Activated CD8-positive, alpha-beta memory T cell treated with anti-CD3 and anti-CD28 coated beads, Interleukin-2, amount 10 ng/mL, durations not matched to agents 7 days and 5 days (primary cell): Measurements from ENCODE around the gene ADM5. TPM values are rescaled to one million over a fixed set of nuclear protein-coding genes. Genes with fewer than 3 reads are reported as not detected.

Source experiments
- ATAC-seq: fragments of 150-1000 bp; cut with Tn5 transposase; one replicate; pipeline ENCODE4 v1.10.0; 2021; ENCODE audit warnings: moderate library complexity
- CTCF ChIA-PET: fragments of 350-600 bp; sonication (Branson Sonifier 250); formaldehyde crosslinking; loops from one replicate; lab custom pipeline; 2021; ENCODE audit warnings: antibody characterized with exemption; lab: Charles Lee
- DNase-seq: peaks from one replicate; pipeline ENCODE4 v3.0.0-alpha.2; 2020
- H3K27ac Mint-ChIP-seq: one replicate; pipeline ENCODE4 v1.8.0; 2021; ENCODE audit warnings: mild to moderate bottlenecking, mixed read lengths
- H3K27me3 Mint-ChIP-seq: one replicate; pipeline ENCODE4 v1.8.0; 2021; ENCODE audit warnings: mixed read lengths
- H3K36me3 Mint-ChIP-seq: one replicate; pipeline ENCODE4 v1.8.0; 2021; ENCODE audit warnings: mild to moderate bottlenecking, mixed read lengths
- H3K4me1 Mint-ChIP-seq: one replicate; pipeline ENCODE4 v1.8.0; 2021; ENCODE audit warnings: mixed read lengths
- H3K4me3 Mint-ChIP-seq: one replicate; pipeline ENCODE4 v1.8.0; 2021; ENCODE audit warnings: mild to moderate bottlenecking, moderate library complexity, mixed read lengths
- H3K9me3 Mint-ChIP-seq: one replicate; pipeline ENCODE4 v1.8.0; 2022; ENCODE audit warnings: low read depth, mixed read lengths
- total RNA-seq, 2 experiments: library from RNA; stranded (reverse); gene quantifications; one replicate each; pipeline ENCODE4 v1.2.3, GENCODE V29; 2021

The ADM5 gene
- total RNA-seq, 2 experiments from 2014 or later, result 2.7 to 3.5 TPM

DNA sequence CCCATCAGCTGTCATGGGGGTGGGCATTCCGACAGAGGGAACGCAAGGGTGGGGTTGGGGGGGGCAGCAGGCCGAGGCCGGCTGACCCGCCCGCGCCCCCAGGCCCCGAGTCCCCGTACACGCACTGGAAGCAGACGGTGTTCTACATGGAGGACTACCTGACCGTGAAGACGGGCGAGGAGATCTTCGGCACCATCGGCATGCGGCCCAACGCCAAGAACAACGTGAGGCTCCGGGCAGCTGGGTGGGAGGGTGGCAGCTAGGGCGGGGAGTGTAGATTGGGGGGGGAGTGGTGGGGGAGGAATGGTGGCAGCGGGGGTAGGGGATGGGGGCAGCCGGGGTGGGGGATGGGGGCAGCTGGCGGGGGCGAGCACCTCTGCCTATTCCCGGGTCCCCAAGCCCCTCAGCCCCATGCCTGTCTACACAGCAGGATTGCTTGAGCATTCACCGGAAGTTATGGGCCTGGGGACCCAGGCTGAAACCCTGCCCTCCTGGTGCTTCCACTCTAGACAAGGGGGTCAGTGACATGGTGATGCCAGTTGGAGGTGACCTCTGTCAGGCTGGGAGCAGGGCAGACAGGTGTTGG, 2.8 kb upstream of the ADM5 start:
- CTCF ChIA-PET, result no interaction called here
- Mint-ChIP-seq H3K4me1 (peaks cover 30% of the 10 kb centered on the region), H3K4me3 (no peak overlapping the region), H3K27me3 (peaks cover 14% of the 10 kb centered on the region), H3K27ac (no peak overlapping the region), H3K36me3 (peaks cover 26% of the 10 kb centered on the region), H3K9me3 (no peaks in the 10 kb centered on the region)
- ATAC-seq (no peak), DNase-seq (no peak)

DNA sequence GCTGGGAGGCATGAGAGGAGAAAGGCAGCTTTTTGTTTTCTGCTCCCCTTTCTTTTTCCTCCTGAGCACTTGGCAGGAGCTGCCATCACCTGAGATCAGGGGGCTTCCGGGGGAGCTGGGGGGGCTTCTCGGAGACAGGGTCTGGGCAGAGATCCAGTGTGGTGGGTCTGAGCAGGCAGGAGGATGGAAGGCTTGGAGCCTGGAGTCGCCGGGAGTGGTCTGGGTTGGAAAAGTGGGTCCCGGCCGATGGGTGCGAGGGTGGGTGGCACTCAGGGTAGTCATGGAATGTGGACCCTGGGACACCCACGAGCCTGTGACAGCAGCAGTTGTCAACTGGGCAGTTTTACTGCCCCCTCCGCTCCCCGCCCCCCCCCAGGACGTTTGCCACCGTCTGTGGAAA, 2.2 kb upstream of the ADM5 start:
- CTCF ChIA-PET, result interaction anchor here (1.2 kb wide), 1 partner anchor 8 kb away, joined by 3 read pairs; no protein-coding TSS in a partner anchor

DNA sequence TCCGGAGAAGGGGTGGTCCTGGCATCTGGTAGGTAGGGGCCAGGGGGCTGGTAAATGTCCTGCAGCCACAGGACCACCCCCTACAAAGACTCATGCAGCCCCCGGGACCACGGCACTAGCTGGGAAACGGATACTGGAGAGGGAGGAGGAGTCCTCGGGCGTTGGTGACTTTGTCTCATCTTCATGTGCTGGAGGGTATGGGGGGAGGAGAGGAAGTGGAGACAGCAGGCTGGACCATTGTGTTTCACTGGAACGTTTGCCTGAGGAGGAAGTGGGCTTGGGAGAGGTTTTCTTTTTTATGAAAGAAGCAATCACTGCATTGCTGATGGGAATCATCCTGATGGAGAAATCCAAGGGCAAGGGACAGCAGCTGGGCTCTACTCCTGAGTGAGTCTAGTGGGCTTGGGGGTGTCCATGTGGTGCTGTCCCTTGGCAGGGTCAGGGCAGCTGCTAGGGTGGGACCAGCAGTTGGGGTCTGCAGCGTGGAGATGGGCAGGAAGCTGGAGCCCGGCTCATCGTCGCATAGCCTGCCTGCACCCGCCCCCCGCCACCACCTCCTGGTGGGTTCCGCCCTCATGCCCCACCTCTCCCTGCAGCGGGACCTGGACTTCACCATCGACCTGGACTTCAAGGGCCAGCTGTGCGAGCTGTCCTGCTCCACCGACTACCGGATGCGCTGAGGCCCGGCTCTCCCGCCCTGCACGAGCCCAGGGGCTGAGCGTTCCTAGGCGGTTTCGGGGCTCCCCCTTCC, 1.7 kb upstream of the ADM5 start:
- DNase-seq (no peak), ATAC-seq (no peak)
- no peak overlapping the region for H3K27ac Mint-ChIP-seq
- peaks cover 18% of the 10 kb centered on the region for H3K36me3 Mint-ChIP-seq
- H3K27me3 Mint-ChIP-seq, result peaks cover 22% of the 10 kb centered on the region
- no peaks in the 10 kb centered on the region for H3K9me3 Mint-ChIP-seq
- H3K4me3 Mint-ChIP-seq, result no peak overlapping the region
- H3K4me1 Mint-ChIP-seq, result peaks cover 21% of the 10 kb centered on the region
- CTCF ChIA-PET, result interaction anchor here (0.5 to 1.2 kb wide), 2 partner anchors 8 to 65 kb away, joined by 3 read pairs; no protein-coding TSS in a partner anchor

More for the DNA sequence above, 2.2 kb upstream of the ADM5 start:
- Mint-ChIP-seq H3K4me3 (no peak overlapping the region), H3K36me3 (peaks cover 22% of the 10 kb centered on the region), H3K27ac (no peak overlapping the region), H3K27me3 (peaks cover 17% of the 10 kb centered on the region), H3K4me1 (peaks cover 26% of the 10 kb centered on the region), H3K9me3 (no peaks in the 10 kb centered on the region)
- ATAC-seq (no peak), DNase-seq (no peak)

DNA sequence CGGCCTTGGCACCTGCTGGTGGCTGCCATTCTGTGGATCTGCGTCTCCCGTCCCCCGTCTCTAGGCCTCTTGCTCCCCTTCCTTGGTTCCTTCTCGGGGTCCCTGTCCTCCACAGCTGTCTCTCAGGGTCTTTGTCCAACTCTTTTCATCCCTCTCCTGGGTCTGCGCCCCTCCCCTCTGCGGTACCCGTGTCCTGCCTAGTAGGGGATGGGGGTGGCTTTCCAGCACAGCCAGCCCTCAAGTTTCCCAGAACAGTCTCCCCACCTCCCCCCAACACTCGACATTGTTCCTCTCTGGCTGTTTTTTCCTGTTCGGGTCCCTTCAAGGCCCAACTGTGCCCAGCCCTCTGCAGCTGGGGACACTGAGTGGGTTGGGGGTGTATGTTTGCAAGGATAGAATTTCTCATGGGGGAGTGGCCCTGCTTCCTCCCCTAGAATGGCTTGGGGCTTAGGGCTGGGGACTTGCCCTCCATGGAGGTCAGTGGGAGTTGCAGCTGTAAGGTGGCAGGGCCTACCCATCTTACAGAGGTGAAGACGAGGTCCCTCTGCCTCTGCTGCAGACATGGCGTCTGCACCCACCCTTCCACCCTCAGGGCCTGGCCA, 762 bp upstream of the ADM5 start:
- Mint-ChIP-seq H3K27ac (no peak overlapping the region), H3K27me3 (peaks cover 22% of the 10 kb centered on the region), H3K4me3 (no peak overlapping the region), H3K36me3 (peaks cover 13% of the 10 kb centered on the region), H3K4me1 (peaks cover 21% of the 10 kb centered on the region), H3K9me3 (no peaks in the 10 kb centered on the region)
- CTCF ChIA-PET, result interaction anchor here (0.5 to 1.5 kb wide), 3 partner anchors 8 to 66 kb away, joined by 3 read pairs; no protein-coding TSS in a partner anchor
- DNase-seq (no peak), ATAC-seq (no peak)

DNA sequence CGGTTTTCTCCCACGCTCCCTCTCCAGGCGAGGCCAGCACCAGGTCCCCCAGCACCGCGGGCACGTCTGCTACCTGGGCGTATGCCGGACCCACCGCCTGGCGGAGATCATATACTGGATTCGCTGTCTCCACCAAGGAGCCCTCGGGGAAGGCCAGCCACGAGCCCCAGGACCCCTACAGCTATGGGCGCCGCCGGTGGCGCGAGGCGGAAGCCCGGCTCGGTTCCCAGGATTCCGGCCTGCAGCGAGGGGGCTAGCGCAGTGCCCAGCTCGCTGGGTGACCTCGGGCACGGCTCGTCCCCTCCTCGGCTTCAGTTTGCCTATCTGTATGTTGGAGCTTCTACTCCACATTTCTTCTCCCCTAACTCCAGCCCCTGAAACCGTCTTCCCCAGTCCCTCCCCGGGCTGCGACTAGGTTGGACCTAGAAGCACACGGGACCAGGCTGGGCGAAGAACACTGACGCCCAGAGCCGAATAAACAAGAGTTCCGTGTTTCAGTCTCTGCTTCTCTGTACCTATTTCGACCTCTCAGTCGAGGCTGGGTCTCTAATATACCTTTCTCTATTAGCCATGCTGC, 773 bp downstream of the ADM5 start:
- ATAC-seq (no peak), DNase-seq (no peak)
- H3K36me3 Mint-ChIP-seq, result peaks cover 6% of the 10 kb centered on the region
- peaks cover 21% of the 10 kb centered on the region for H3K4me1 Mint-ChIP-seq
- H3K27ac Mint-ChIP-seq, result no peak overlapping the region
- H3K4me3 Mint-ChIP-seq, result no peak overlapping the region
- CTCF ChIA-PET, result interaction anchor here (1.1 to 1.5 kb wide), 2 partner anchors 9 to 13 kb away, joined by 3 read pairs; partner anchors contain the start of gene PRMT1
- no peaks in the 10 kb centered on the region for H3K9me3 Mint-ChIP-seq
- peaks cover 22% of the 10 kb centered on the region for H3K27me3 Mint-ChIP-seq

DNA sequence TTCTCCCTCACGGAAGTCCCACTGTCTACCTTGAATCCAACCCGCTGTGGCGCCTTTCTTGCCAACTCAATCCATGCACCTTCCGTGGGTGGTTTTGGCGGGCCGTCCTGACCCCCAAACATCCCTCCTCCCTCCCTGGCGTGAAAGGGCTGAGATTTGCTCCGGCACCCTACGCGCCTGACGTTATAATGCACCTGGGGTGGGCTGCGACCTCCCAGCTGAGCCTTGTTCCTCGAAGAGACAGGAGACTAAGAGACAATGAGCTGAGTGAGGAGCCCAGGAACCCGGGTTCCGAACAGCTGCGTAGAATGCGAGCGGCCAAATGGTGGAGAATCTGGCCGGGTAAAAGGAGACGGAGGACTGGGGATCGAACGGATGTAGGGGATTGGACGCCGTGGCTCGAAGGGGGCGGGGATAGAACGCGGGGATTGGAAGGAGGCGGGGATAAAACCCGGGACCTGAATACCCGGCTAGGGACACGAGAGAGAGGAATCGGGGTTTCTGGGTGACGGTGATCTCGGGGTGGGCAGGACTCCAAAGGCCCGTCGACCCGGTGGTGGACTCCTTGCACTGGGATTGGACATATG, 1.4 kb downstream of the ADM5 start, which contains the start of gene CPT1C:
CPT1C (plus strand) TSS at position 461 of the 587 bp plus-strand sequence. CDS start 1,137 bp downstream, outside the sequence.
- peak; percentile 61 for DNase-seq
- CTCF ChIA-PET, result interaction anchor here (1.1 kb wide), 1 partner anchor 14 kb away, joined by 3 read pairs; the partner anchor contains the start of gene PRMT1
- H3K4me3 Mint-ChIP-seq, result peak within 1 kb of the TSS; percentile 48
- peak; percentile 74 for ATAC-seq
- H3K36me3 Mint-ChIP-seq, result peaks cover 1% of the 10 kb centered on the region
- no peak within 1 kb of the TSS for H3K27ac Mint-ChIP-seq
- no peaks in the 10 kb centered on the region for H3K9me3 Mint-ChIP-seq
- peaks cover 21% of the 10 kb centered on the region for H3K4me1 Mint-ChIP-seq
- H3K27me3 Mint-ChIP-seq, result peaks cover 22% of the 10 kb centered on the region

DNA sequence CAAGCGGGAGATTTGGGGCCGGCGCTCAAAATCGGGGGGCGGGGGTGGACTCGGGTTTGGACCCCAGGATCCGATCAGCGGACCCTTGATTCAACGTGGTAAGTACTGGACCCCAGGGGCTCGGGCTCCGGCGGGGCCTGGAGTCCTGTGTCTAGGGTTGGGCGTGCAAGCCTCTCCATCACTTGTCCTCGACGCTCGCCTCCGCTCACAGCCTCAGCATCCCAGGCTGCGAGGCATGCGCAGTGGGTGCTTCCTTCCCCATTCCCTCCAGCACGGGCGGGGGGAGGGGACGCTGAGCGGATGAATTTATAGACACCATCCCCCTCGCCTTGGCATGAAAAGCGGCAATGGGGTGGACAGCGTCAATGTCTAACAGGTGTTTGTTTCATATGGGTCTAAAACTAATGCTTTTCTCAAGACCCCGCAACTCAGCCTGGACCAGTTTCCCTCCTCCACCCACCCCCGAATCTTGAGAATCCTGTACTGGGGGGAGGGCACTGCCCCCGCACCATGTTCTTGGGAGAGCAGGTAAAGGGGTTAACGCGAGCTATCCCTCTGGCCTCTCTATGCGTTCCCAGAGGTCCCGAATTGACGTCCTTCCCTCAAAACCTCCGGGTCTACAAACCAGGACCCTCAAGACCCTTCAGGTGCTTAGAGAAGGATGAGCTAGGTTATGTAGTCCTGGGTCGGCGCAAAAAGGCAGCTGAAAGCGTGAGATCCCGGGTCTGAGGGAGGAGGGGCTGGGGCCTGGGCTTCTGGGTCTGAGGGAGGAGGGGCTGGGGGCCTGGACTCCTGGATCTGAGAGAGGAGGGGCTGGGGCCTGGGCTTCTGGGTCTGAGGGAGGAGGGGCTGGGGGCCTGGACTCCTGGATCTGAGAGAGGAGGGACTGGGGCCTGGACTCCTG, 2.1 kb downstream of the ADM5 start:
- peak overlapping the region; percentile 48 for H3K4me3 Mint-ChIP-seq
- peaks cover 22% of the 10 kb centered on the region for H3K27me3 Mint-ChIP-seq
- ATAC-seq, result no peak
- H3K4me1 Mint-ChIP-seq, result peaks cover 21% of the 10 kb centered on the region
- no peak for DNase-seq
- H3K9me3 Mint-ChIP-seq, result no peaks in the 10 kb centered on the region
- CTCF ChIA-PET, result no interaction called here
- H3K27ac Mint-ChIP-seq, result no peak overlapping the region
- no peaks in the 10 kb centered on the region for H3K36me3 Mint-ChIP-seq

DNA sequence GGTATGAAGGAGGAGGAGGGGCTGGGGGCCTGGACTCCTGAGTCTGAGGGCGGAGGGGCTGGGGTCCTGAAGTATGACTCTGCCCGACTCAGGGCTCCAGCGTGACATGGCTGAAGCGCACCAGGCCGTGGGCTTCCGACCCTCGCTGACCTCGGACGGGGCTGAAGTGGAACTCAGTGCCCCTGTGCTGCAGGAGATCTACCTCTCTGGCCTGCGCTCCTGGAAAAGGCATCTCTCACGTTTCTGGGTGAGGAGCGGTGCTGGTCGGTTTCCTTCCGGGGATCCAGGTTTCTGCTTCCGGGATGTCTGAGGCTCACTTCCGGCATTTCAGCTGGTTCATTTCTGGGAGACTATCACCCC, 2.7 kb downstream of the ADM5 start:
- Mint-ChIP-seq H3K9me3 (no peaks in the 10 kb centered on the region), H3K36me3 (no peaks in the 10 kb centered on the region), H3K4me3 (no peak overlapping the region), H3K27ac (no peak overlapping the region), H3K4me1 (peaks cover 18% of the 10 kb centered on the region), H3K27me3 (peaks cover 22% of the 10 kb centered on the region)
- no peak for DNase-seq
- CTCF ChIA-PET, result no interaction called here
- ATAC-seq, result no peak

DNA sequence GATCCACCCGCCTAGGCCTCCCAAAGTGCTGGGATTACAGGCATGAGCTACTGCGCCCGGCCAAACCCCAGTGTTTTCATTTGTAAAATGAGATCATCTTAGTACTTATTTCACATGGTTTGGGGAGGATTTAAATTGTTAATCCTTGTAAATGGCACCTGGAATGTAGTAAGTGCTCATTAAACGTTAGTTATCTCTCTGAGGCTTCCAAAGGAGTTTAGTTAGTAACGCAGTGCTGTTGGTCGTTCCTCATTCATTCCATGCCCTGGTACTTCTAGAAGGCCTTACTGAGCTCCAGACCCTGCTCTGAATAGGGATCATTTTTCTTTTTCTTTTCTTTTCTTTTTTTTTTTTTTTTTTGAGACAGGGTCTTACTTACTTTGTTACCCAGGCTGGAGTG, 6.7 kb downstream of the ADM5 start:
- H3K27me3 Mint-ChIP-seq, result peaks cover 13% of the 10 kb centered on the region
- CTCF ChIA-PET, result interaction anchor here (0.8 to 1.3 kb wide), 3 partner anchors 11 to 18 kb away, joined by 3 to 4 read pairs (median 3); no protein-coding TSS in a partner anchor
- no peaks in the 10 kb centered on the region for H3K36me3 Mint-ChIP-seq
- H3K4me3 Mint-ChIP-seq, result no peak overlapping the region
- H3K27ac Mint-ChIP-seq, result no peak overlapping the region
- peaks cover 2% of the 10 kb centered on the region for H3K4me1 Mint-ChIP-seq
- H3K9me3 Mint-ChIP-seq, result no peaks in the 10 kb centered on the region
- DNase-seq (no peak), ATAC-seq (no peak)

DNA sequence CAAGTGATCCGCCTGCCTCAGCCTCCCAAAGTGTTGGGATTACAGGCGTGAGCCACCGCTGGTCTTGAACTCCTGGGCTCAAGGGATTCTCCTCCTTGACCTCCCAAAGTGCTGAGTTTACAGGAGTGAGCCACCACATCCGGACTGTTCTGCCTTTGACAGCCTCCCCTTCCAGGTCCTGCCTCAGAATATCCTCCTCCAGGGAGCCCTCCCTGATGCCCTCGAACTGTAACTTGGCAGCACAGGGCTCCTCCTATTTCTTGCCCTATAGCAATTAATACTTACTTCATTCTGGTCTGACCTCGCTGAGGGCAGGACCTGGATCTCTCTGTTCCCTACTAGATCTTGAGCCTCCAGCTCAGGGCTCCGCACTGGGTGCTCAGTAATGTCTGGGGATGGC, 7.5 kb downstream of the ADM5 start:
- no peaks in the 10 kb centered on the region for H3K9me3 Mint-ChIP-seq
- no peaks in the 10 kb centered on the region for H3K36me3 Mint-ChIP-seq
- peaks cover 7% of the 10 kb centered on the region for H3K27me3 Mint-ChIP-seq
- no peaks in the 10 kb centered on the region for H3K4me1 Mint-ChIP-seq
- DNase-seq (no peak), ATAC-seq (no peak)
- CTCF ChIA-PET, result interaction anchor here (0.9 kb wide), 1 partner anchor 19 kb away, joined by 3 read pairs; no protein-coding TSS in a partner anchor
- no peak overlapping the region for H3K4me3 Mint-ChIP-seq
- no peak overlapping the region for H3K27ac Mint-ChIP-seq

DNA sequence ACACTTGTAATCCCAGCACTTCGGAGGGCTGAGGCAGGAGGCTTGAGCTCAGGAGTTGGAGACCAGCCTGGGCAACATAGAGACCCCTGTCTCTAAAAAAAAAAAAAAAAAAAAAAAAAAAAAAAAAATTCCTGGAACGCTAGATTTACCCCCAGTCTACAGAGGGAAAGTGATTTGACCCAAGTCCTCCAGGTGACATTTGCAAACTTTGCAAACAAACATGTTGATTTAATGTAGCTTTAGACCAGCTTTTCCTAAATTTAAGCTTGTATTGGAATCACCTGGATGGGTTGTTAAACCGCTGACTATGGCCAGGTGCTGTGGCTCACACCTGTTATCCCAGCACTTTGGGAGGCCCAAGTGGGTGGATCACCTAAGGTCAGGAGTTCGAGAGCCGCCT, 10.0 kb downstream of the ADM5 start:
- Mint-ChIP-seq H3K27ac (no peak overlapping the region), H3K4me3 (no peak overlapping the region), H3K36me3 (no peaks in the 10 kb centered on the region), H3K4me1 (no peaks in the 10 kb centered on the region), H3K9me3 (no peaks in the 10 kb centered on the region), H3K27me3 (no peaks in the 10 kb centered on the region)
- CTCF ChIA-PET, result interaction anchor here (0.9 to 1.8 kb wide), 2 partner anchors 15 to 18 kb away, joined by 3 to 7 read pairs; no protein-coding TSS in a partner anchor
- no peak for DNase-seq
- no peak for ATAC-seq

DNA sequence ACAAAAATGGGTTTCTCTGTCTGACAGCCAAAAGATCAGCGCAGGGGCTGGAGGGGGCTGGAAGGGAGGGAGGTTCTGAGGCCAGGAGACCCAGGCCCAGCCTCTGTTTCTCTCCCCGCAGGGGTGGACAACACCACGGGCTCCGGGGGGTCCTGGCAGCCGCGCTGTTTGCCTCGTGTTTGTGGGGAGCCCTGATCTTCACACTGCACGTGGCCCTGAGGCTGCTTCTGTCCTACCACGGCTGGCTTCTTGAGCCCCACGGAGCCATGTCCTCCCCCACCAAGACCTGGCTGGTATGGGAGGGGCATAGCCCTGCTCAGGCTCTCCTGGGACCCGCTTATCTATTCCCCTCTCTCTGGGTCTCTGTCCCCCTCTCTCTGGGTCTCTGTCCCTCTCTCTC, 11.2 kb downstream of the ADM5 start:
- peak; percentile 43 for ATAC-seq
- CTCF ChIA-PET, result no interaction called here
- H3K36me3 Mint-ChIP-seq, result no peaks in the 10 kb centered on the region
- no peaks in the 10 kb centered on the region for H3K9me3 Mint-ChIP-seq
- no peak overlapping the region for H3K4me3 Mint-ChIP-seq
- no peak for DNase-seq
- H3K27me3 Mint-ChIP-seq, result no peaks in the 10 kb centered on the region
- no peak overlapping the region for H3K27ac Mint-ChIP-seq
- no peaks in the 10 kb centered on the region for H3K4me1 Mint-ChIP-seq
